Right renal pelvis (tissue), 4 donors: Measurements from ENCODE around the gene CBARP. TPM values are rescaled to one million over a fixed set of nuclear protein-coding genes. Genes with fewer than 3 reads are reported as not detected.

Source experiments
- DNase-seq, 4 donors: peaks; one replicate each; pipeline ENCODE4 v3.0.0-alpha.2; 2013; ENCODE audit warnings: low read depth in 4 of 4, low spot score in 3 of 4, missing footprints in 1 of 4
- polyA plus RNA-seq, 4 donors: library from polyadenylated mRNA; unstranded; fragments of 120-200 nt; gene quantifications; one replicate each; pipeline ENCODE4 v1.2.1, GENCODE V29; 2013; ENCODE audit not compliant: insufficient read length in 4 of 4

Gene CBARP
- polyA plus RNA-seq, 4 donors: 1.6 to 5.3 (median 1.7) TPM

- no peak for DNase-seq
Observed at GRCh38 chr19:1182068-1182467, 55.7 kb downstream of the CBARP start.

DNA sequence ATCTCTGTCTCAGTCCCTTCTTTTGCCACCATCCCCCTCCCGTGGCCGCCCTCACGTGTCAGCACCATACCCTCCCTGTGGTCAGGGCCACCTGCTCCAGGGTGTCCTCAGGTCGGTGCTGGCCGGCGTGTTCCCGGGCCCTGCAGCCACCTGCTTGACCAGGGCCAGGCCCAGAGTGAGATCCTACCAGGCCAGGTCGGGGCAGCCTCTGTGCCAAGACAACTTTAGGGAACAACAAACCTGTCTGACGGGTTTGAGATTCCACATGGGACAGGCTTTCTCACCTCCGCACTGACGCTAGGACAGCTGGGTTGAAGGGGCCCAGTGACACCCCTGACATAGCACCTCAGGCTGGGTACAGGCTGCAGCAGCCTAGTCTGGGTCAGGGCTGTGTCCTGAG is 56.2 kb downstream of the CBARP start:
- DNase-seq: no peak

Other genes with a start within 250 kb of the CBARP start
- gene GRIN3B, start 237.6 kb downstream of the CBARP start, polyA plus RNA-seq: 1 to 10 TPM in 1 of 4 donors, under 1 TPM in 3; 0.44 to 1.3 (median 0.55) TPM
- gene TMEM259, start 216.9 kb downstream of the CBARP start, polyA plus RNA-seq: 100 to 1,000 TPM in 2 of 4 donors, 10 to 100 TPM in 2; 98.1 to 152 (median 101) TPM
- gene RNU6-2, start 216.5 kb downstream of the CBARP start, polyA plus RNA-seq: not detected
- 100 to 1,000 TPM; 161 to 205 (median 176) TPM for gene CNN2, start 211.4 kb downstream of the CBARP start, polyA plus RNA-seq
- 1 to 10 TPM; 6.2 to 8.9 (median 7.6) TPM for gene ABCA7, start 197.9 kb downstream of the CBARP start, polyA plus RNA-seq
- 10 to 100 TPM in 1 of 4 donors, 1 to 10 TPM in 3; 9.3 to 12.8 (median 9.7) TPM for gene ARHGAP45, start 170.8 kb downstream of the CBARP start, polyA plus RNA-seq
- 100 to 1,000 TPM; 134 to 181 (median 142) TPM for gene POLR2E, start 142.6 kb downstream of the CBARP start, polyA plus RNA-seq
- gene GPX4, start 134.0 kb downstream of the CBARP start, polyA plus RNA-seq: 100 to 1,000 TPM; 242 to 321 (median 252) TPM
- gene SBNO2, start 63.7 kb downstream of the CBARP start, polyA plus RNA-seq: 10 to 100 TPM; 11.8 to 23.5 (median 14.0) TPM
- gene STK11, start 32.2 kb downstream of the CBARP start, polyA plus RNA-seq: 10 to 100 TPM; 50.1 to 65.9 (median 53.3) TPM
- 100 to 1,000 TPM in 2 of 4 donors, 10 to 100 TPM in 2; 85.5 to 156 (median 99.3) TPM for gene ATP5F1D, start 3.7 kb upstream of the CBARP start, polyA plus RNA-seq
- 10 to 100 TPM; 50.1 to 66.0 (median 52.7) TPM for gene MIDN, start 10.6 kb upstream of the CBARP start, polyA plus RNA-seq
- gene CIRBP, start 31.3 kb upstream of the CBARP start, polyA plus RNA-seq: 100 to 1,000 TPM; 713 to 749 (median 717) TPM
- 10 to 100 TPM; 18.7 to 30.6 (median 19.8) TPM for gene FAM174C, start 37.5 kb upstream of the CBARP start, polyA plus RNA-seq
- 1 to 10 TPM; 1.6 to 4.0 (median 2.1) TPM for gene EFNA2, start 47.9 kb upstream of the CBARP start, polyA plus RNA-seq
- 100 to 1,000 TPM in 1 of 4 donors, 10 to 100 TPM in 3; 50.1 to 105 (median 55.7) TPM for gene NDUFS7, start 145.9 kb upstream of the CBARP start, polyA plus RNA-seq
- gene GAMT, start 163.5 kb upstream of the CBARP start, polyA plus RNA-seq: 10 to 100 TPM; 26.9 to 49.8 (median 30.8) TPM
- 10 to 100 TPM; 77.5 to 89.8 (median 83.4) TPM for gene DAZAP1, start 169.6 kb upstream of the CBARP start, polyA plus RNA-seq
- gene RPS15, start 200.4 kb upstream of the CBARP start, polyA plus RNA-seq: 100 to 1,000 TPM; 509 to 913 (median 548) TPM
- gene APC2, start 212.1 kb upstream of the CBARP start, polyA plus RNA-seq: 1 to 10 TPM in 3 of 4 donors, under 1 TPM in 1; 0.97 to 1.8 (median 1.5) TPM
- 10 to 100 TPM; 22.3 to 38.3 (median 25.8) TPM for gene C19orf25, start 241.2 kb upstream of the CBARP start, polyA plus RNA-seq